Left ventricle myocardium superior (tissue), 1 donor: ENCODE results near the gene NACA2. TPM values are rescaled to one million over a fixed set of nuclear protein-coding genes. Genes with fewer than 3 reads are reported as not detected.
"Not testable (repeated sequence)": the region's sequence is repeated elsewhere in the genome, so short reads cannot be mapped to it uniquely, and the experiment has no call there.

ENCODE experiments used
- ATAC-seq: fragments of 200-7000 bp; cut with Tn5 transposase; one replicate; pipeline ENCODE4 v1.9.1; 2020; ENCODE audit warnings: mild to moderate bottlenecking, moderate library complexity
- DNase-seq: peaks from one replicate; pipeline ENCODE4 v3.0.0-alpha.2; 2020
- intact Hi-C: fragments of 100-400 bp; cut with micrococcal nuclease; formaldehyde crosslinking; loops from one replicate; pipeline ENCODE4 v1.11.0; 2022
- total RNA-seq: library from RNA; stranded (reverse); fragmentation: NEBNext Ultra II Directional; extraction: Animal tissue kit (Norgen Biotek cat#: 25700); gene quantifications from one replicate; pipeline ENCODE4 v1.2.1, GENCODE V29; 2021
- donor health status: DM: no; HTN: yes; CAD: no; lungs with severe emphysema.

Gene NACA2
- total RNA-seq, 1 donor from 2014 or later: not detected

GRCh38 chr17:61601297-61601696 lies 10.3 kb upstream of the NACA2 start:
- ATAC-seq: no peak
- intact Hi-C loops: no loop called here
- no peak for DNase-seq

GRCh38 chr17:61600621-61601020 lies 9.6 kb upstream of the NACA2 start:
- ATAC-seq (no peak), DNase-seq (no peak)
- intact Hi-C loops: no loop called here

- intact Hi-C loops: no loop called here
- DNase-seq (no peak), ATAC-seq (no peak)
Measured at GRCh38 chr17:61599608-61600007, 8.6 kb upstream of the NACA2 start.

- ATAC-seq (no peak), DNase-seq (no peak)
- intact Hi-C loops: no loop called here
Measured at GRCh38 chr17:61598014-61598413, 7.0 kb upstream of the NACA2 start.

GRCh38 chr17:61597607-61598006 lies 6.6 kb upstream of the NACA2 start:
- intact Hi-C loops: no loop called here
- no peak for DNase-seq
- ATAC-seq: no peak

GRCh38 chr17:61595418-61596186 lies 4.6 kb upstream of the NACA2 start:
- DNase-seq: no peak
- no peak for ATAC-seq
- intact Hi-C loops: no loop called here

GRCh38 chr17:61594294-61594825 lies 3.3 kb upstream of the NACA2 start:
- intact Hi-C loops: no loop called here
- ATAC-seq (no peak), DNase-seq (no peak)

GRCh38 chr17:61593426-61593825 lies 2.4 kb upstream of the NACA2 start:
- ATAC-seq (no peak), DNase-seq (no peak)
- intact Hi-C loops: no loop called here

GRCh38 chr17:61591930-61592329 lies 911 bp upstream of the NACA2 start:
- DNase-seq (no peak), ATAC-seq (no peak)
- intact Hi-C loops: no loop called here

GRCh38 chr17:61589990-61590389 lies 1.0 kb downstream of the NACA2 start:
- intact Hi-C loops: no loop called here
- no peak for ATAC-seq
- DNase-seq: no peak

GRCh38 chr17:61587807-61588660 lies 3.0 kb downstream of the NACA2 start:
- DNase-seq (no peak), ATAC-seq (no peak)
- intact Hi-C loops: no loop called here

GRCh38 chr17:61587242-61587641 lies 3.8 kb downstream of the NACA2 start:
- ATAC-seq (no peak), DNase-seq (no peak)
- intact Hi-C loops: no loop called here

- intact Hi-C loops, DNase-seq, ATAC-seq: not testable (repeated sequence)
Measured at GRCh38 chr17:61586622-61587021, 4.4 kb downstream of the NACA2 start.

- no peak for ATAC-seq
- intact Hi-C loops: no loop called here
Measured at GRCh38 chr17:61586031-61586566, 4.9 kb downstream of the NACA2 start.

GRCh38 chr17:61584866-61585265 lies 6.2 kb downstream of the NACA2 start:
- no peak for DNase-seq
- ATAC-seq: no peak
- intact Hi-C loops: no loop called here

More at GRCh38 chr17:61586031-61586566, 4.9 kb downstream of the NACA2 start:
- no peak for DNase-seq

- ATAC-seq (no peak), DNase-seq (no peak)
- intact Hi-C loops: no loop called here
Measured at GRCh38 chr17:61584266-61584665, 6.8 kb downstream of the NACA2 start.

- DNase-seq: no peak
- intact Hi-C loops: no loop called here
- no peak for ATAC-seq
Measured at GRCh38 chr17:61583660-61584264, 7.3 kb downstream of the NACA2 start.

GRCh38 chr17:61583242-61583641 lies 7.8 kb downstream of the NACA2 start:
- DNase-seq (no peak), ATAC-seq (no peak)
- intact Hi-C loops: no loop called here

GRCh38 chr17:61582593-61582992 lies 8.4 kb downstream of the NACA2 start:
- DNase-seq (no peak), ATAC-seq (no peak)
- intact Hi-C loops: no loop called here
